CD4-positive, alpha-beta T cell treated with Interleukin-15 for 1 hour (primary cell): ENCODE results near the gene CYB5R2.
"Not testable (repeated sequence)": the region's sequence is repeated elsewhere in the genome, so short reads cannot be mapped to it uniquely, and the experiment has no call there.

Experiments used
- DNase-seq: peaks from one replicate; pipeline ENCODE4 v3.0.0-alpha.2; 2020

Gene CYB5R2

GRCh38 chr11:7668464-7668863 lies 4.8 kb downstream of the CYB5R2 start:
- no peak for DNase-seq

GRCh38 chr11:7667460-7667859 lies 5.8 kb downstream of the CYB5R2 start:
- DNase-seq: no peak

- DNase-seq: no peak
Observed at GRCh38 chr11:7666292-7666866, 6.9 kb downstream of the CYB5R2 start.

- peak; percentile 70 for DNase-seq
Observed at GRCh38 chr11:7665473-7666291, 7.6 kb downstream of the CYB5R2 start.

GRCh38 chr11:7664867-7665266 lies 8.4 kb downstream of the CYB5R2 start:
- DNase-seq: no peak

GRCh38 chr11:7663531-7663930 lies 9.8 kb downstream of the CYB5R2 start:
- DNase-seq: not testable (repeated sequence)

GRCh38 chr11:7657306-7658025 lies 15.8 kb downstream of the CYB5R2 start:
- DNase-seq: no peak

- no peak for DNase-seq
Observed at GRCh38 chr11:7656704-7657103, 16.6 kb downstream of the CYB5R2 start.

- no peak for DNase-seq
Observed at GRCh38 chr11:7655253-7656217, 17.8 kb downstream of the CYB5R2 start.

GRCh38 chr11:7654195-7654705 lies 19.1 kb downstream of the CYB5R2 start:
- no peak for DNase-seq

GRCh38 chr11:7651700-7652099 lies 21.6 kb downstream of the CYB5R2 start:
- DNase-seq: no peak

GRCh38 chr11:7651140-7651551 lies 22.2 kb downstream of the CYB5R2 start:
- DNase-seq: no peak

GRCh38 chr11:7648264-7648663 lies 25.0 kb downstream of the CYB5R2 start:
- no peak for DNase-seq

GRCh38 chr11:7646866-7647265 lies 26.4 kb downstream of the CYB5R2 start:
- no peak for DNase-seq

GRCh38 chr11:7645206-7645605 lies 28.1 kb downstream of the CYB5R2 start:
- DNase-seq: no peak

- no peak for DNase-seq
Observed at GRCh38 chr11:7643314-7643713, 30.0 kb downstream of the CYB5R2 start.

- no peak for DNase-seq
Observed at GRCh38 chr11:7642747-7643146, 30.6 kb downstream of the CYB5R2 start.

GRCh38 chr11:7640816-7641215 lies 32.5 kb downstream of the CYB5R2 start:
- DNase-seq: no peak

GRCh38 chr11:7639643-7640025 lies 33.7 kb downstream of the CYB5R2 start:
- no peak for DNase-seq

- no peak for DNase-seq
Observed at GRCh38 chr11:7638710-7639642, 34.3 kb downstream of the CYB5R2 start.

- no peak for DNase-seq
Observed at GRCh38 chr11:7637447-7638157, 35.7 kb downstream of the CYB5R2 start.
